ENCODE results near the gene TNRC18. TPM values are rescaled to one million over a fixed set of nuclear protein-coding genes. Genes with fewer than 3 reads are reported as not detected.

TNRC18 gene
- total RNA-seq, 3 donors from 2014 or later (not counting 1 experiment from before 2014, with no cell fraction given) = 111 to 127 (median 124) TPM

DNA sequence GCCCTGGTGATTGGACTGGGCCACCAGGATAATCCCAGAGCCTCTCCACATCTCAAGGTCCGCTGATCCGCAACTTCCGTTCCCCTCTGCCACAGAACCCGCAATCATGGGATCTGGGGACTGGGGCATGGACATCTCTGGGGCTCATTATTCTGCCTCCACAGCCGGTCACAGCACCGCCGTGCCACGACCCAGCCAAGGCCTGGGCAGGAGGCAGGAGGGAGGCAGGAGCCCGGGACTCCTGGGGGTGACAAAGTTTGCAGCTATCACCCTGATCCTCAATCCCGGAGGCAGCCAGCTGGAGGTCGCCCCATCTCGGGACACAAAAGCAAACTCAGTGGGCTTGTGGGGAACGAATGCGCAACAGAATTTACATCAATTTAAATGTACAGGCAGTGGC lies 42.9 kb upstream of the TNRC18 start:
- Mint-ChIP-seq H3K9me3 (no peaks in the 10 kb centered on the region), H3K27ac (no peak overlapping the region), H3K27me3 (ENCODE audit: low read depth in 2 of 2) (no peaks in the 10 kb centered on the region), H3K36me3 (no peaks in the 10 kb centered on the region), H3K4me1 (no peaks in the 10 kb centered on the region), H3K4me3 (no peak overlapping the region)
- Histone ChIP-seq H3K4me1 (ENCODE audit: control insufficient read depth, insufficient read depth, low read length) (peaks cover 8% of the 10 kb centered on the region), H3K27me3 (ENCODE audit: control insufficient read depth, insufficient read depth, low read length) (no peaks in the 10 kb centered on the region), H3K4me3 (ENCODE audit: low read length) (no peak overlapping the region), H3K27ac (ENCODE audit: low read length) (no peak overlapping the region), H3K9me3 (ENCODE audit: control insufficient read depth, insufficient read depth, low read length) (no peaks in the 10 kb centered on the region), H3K36me3 (ENCODE audit: control insufficient read depth, insufficient read depth, low read length) (no peaks in the 10 kb centered on the region)
- intact Hi-C loops (cut with micrococcal nuclease) = no loop called here
- 97% methylated on average over 14 of the region's 14 CpGs for WGBS (ENCODE audit: insufficient coverage)
- no peak for ATAC-seq
- TF ChIP-seq, protein P1, sequence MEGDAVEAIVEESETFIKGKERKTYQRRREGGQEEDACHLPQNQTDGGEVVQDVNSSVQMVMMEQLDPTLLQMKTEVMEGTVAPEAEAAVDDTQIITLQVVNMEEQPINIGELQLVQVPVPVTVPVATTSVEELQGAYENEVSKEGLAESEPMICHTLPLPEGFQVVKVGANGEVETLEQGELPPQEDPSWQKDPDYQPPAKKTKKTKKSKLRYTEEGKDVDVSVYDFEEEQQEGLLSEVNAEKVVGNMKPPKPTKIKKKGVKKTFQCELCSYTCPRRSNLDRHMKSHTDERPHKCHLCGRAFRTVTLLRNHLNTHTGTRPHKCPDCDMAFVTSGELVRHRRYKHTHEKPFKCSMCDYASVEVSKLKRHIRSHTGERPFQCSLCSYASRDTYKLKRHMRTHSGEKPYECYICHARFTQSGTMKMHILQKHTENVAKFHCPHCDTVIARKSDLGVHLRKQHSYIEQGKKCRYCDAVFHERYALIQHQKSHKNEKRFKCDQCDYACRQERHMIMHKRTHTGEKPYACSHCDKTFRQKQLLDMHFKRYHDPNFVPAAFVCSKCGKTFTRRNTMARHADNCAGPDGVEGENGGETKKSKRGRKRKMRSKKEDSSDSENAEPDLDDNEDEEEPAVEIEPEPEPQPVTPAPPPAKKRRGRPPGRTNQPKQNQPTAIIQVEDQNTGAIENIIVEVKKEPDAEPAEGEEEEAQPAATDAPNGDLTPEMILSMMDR (IDR thresholded peaks at IDR 0.05) = no peak
- DNase-seq = no peak

DNA sequence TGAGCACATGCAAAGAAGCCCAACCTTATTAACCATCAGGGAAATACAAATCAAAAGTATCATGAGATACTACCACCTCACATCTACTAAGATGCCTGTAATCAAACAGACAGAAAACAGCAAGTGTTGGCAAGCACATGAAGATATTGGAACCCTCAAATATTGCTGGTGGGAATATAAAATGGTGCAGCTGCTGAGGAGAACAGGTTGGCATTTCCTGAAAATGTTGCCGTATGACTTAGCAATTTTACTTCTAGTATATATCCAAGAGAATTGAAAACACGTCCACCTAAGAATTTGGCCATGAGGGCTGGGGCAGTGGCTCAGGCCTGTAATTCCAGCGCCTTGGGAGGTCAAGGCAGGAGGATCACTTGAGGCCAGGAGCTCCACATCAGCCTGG lies 39.4 kb upstream of the TNRC18 start:
- DNase-seq (no peak), ATAC-seq (no peak)
- H3K36me3 ChIP-seq (ENCODE audit: control insufficient read depth, insufficient read depth, low read length) = no peaks in the 10 kb centered on the region
- H3K4me3 ChIP-seq (ENCODE audit: low read length) = no peak overlapping the region
- Mint-ChIP-seq H3K4me3 (no peak overlapping the region), H3K27ac (no peak overlapping the region), H3K9me3 (no peaks in the 10 kb centered on the region), H3K4me1 (no peaks in the 10 kb centered on the region), H3K27me3 (ENCODE audit: low read depth in 2 of 2) (no peaks in the 10 kb centered on the region), H3K36me3 (no peaks in the 10 kb centered on the region)
- intact Hi-C loops (cut with micrococcal nuclease) = no loop called here
- no peaks in the 10 kb centered on the region for H3K9me3 ChIP-seq (ENCODE audit: control insufficient read depth, insufficient read depth, low read length)
- 40% methylated on average over 2 of the region's 3 CpGs for WGBS (ENCODE audit: insufficient coverage)
- H3K4me1 ChIP-seq (ENCODE audit: control insufficient read depth, insufficient read depth, low read length) = peaks cover 8% of the 10 kb centered on the region
- H3K27me3 ChIP-seq (ENCODE audit: control insufficient read depth, insufficient read depth, low read length) = no peaks in the 10 kb centered on the region
- no peak overlapping the region for H3K27ac ChIP-seq (ENCODE audit: low read length)
- TF ChIP-seq, protein P1 (IDR thresholded peaks at IDR 0.05) = no peak

DNA sequence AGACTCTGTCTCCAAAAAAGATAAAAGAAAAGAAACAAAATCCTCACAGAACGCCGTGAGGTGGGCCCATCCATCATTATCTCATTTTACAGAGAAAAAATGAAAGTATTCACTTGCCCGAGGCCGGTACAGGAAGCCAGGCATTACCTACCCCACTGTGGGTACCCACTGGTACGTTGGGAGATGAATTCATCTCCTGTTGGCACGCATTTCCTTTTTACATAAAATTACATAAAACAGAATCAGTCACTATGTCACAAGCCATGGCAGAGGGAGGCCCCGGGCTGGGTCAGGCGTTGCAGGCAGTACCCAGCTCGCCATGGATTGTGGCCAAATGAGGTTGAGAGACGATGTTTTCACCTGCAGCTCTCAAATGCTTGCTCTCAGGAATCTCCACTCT lies 38.6 kb upstream of the TNRC18 start:
- 26% methylated on average over 10 of the region's 10 CpGs for WGBS (ENCODE audit: insufficient coverage)
- no peak for ATAC-seq
- Mint-ChIP-seq H3K27ac (no peak overlapping the region), H3K36me3 (no peaks in the 10 kb centered on the region), H3K4me3 (no peak overlapping the region), H3K9me3 (no peaks in the 10 kb centered on the region), H3K4me1 (no peaks in the 10 kb centered on the region), H3K27me3 (ENCODE audit: low read depth in 2 of 2) (no peaks in the 10 kb centered on the region)
- H3K27ac ChIP-seq (ENCODE audit: low read length) = no peak overlapping the region
- H3K9me3 ChIP-seq (ENCODE audit: control insufficient read depth, insufficient read depth, low read length) = peaks cover 1% of the 10 kb centered on the region
- DNase-seq = peak in 1 of 2 donors; percentile 35
- H3K36me3 ChIP-seq (ENCODE audit: control insufficient read depth, insufficient read depth, low read length) = no peaks in the 10 kb centered on the region
- H3K4me1 ChIP-seq (ENCODE audit: control insufficient read depth, insufficient read depth, low read length) = peaks cover 8% of the 10 kb centered on the region
- intact Hi-C loops (cut with micrococcal nuclease) = no loop called here
- peaks cover under 1% of the 10 kb centered on the region for H3K27me3 ChIP-seq (ENCODE audit: control insufficient read depth, insufficient read depth, low read length)
- H3K4me3 ChIP-seq (ENCODE audit: low read length) = no peak overlapping the region
- TF ChIP-seq, protein P1 (IDR thresholded peaks at IDR 0.05) = no peak

DNA sequence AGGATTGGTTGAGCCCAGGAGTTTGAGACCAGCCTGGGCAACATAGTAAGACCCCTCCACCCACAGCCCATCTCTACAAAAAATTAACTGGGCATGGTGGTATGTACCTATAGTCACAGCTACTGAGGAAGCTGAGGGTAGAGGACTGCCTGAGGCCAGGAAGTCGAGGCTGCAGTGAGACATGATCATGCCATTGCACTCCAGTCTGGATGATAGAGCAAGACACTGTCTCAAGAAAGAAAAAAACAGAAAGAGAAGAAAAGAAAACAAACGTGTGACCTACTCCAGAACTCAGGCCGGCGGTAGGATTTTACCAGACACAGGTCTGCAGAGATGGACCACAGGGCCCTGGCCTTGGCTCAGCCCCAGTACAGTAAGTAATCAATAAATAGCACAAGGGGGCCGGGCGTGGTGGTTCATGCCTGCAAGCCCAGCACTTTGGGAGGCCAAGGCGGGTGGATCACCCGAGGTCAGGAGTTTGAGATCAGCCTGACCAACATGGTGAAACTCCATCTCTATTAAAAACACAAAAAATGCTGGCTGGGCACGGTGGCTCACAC lies 35.4 kb upstream of the TNRC18 start:
- intact Hi-C loops (cut with micrococcal nuclease) = no loop called here
- Histone ChIP-seq H3K36me3 (ENCODE audit: control insufficient read depth, insufficient read depth, low read length) (no peaks in the 10 kb centered on the region), H3K9me3 (ENCODE audit: control insufficient read depth, insufficient read depth, low read length) (peaks cover 5% of the 10 kb centered on the region), H3K4me1 (ENCODE audit: control insufficient read depth, insufficient read depth, low read length) (peaks cover 8% of the 10 kb centered on the region), H3K27ac (ENCODE audit: low read length) (no peak overlapping the region), H3K4me3 (ENCODE audit: low read length) (no peak overlapping the region), H3K27me3 (ENCODE audit: control insufficient read depth, insufficient read depth, low read length) (peaks cover 2% of the 10 kb centered on the region)
- Mint-ChIP-seq H3K27me3 (ENCODE audit: low read depth in 2 of 2) (peaks cover 9 to 11% of the 10 kb centered on the region in 2 donors), H3K36me3 (no peaks in the 10 kb centered on the region), H3K4me3 (no peak overlapping the region), H3K9me3 (no peaks in the 10 kb centered on the region), H3K4me1 (peaks cover 0 to 8% of the 10 kb centered on the region in 2 donors), H3K27ac (no peak overlapping the region)
- TF ChIP-seq, protein P1 (IDR thresholded peaks at IDR 0.05) = no peak
- no peak for ATAC-seq
- DNase-seq = no peak
- 86% methylated on average over 8 of the region's 9 CpGs for WGBS (ENCODE audit: insufficient coverage)

Measured in natural killer cell (primary cell).